HepG2 (cell line): ENCODE results near the gene FNDC4. TPM values are rescaled to one million over a fixed set of nuclear protein-coding genes. Genes with fewer than 3 reads are reported as not detected.

Source experiments
- FOXK1 ChIP-seq: sonication (generic); formaldehyde crosslinking; IDR thresholded peaks from 2 replicates; pipeline ENCODE4 v1.4.0; 2020; ENCODE audit warnings: low read depth, missing genetic modification reagents, borderline replicate concordance
- JUND ChIP-seq: sonication (generic); formaldehyde crosslinking; IDR thresholded peaks from 2 replicates; pipeline ENCODE4 v1.8.0; 2022; ENCODE audit warnings: mild to moderate bottlenecking, missing genetic modification reagents
- MAFK ChIP-seq, 2 experiments: IDR thresholded peaks in 1 of 2; conservative IDR thresholded peaks in 1 of 2; 2 replicates each; pipeline ENCODE4 v1.6.1; 2011; ENCODE audit warnings: improper control_type of control experiment in 2 of 2, low read length in 2 of 2
- MYNN ChIP-seq: sonication (generic); formaldehyde crosslinking; IDR thresholded peaks from 2 replicates; pipeline ENCODE4 v1.4.0; 2020; ENCODE audit warnings: mild to moderate bottlenecking, low read depth, missing genetic modification reagents
- NCOA2 ChIP-seq: sonication (generic); formaldehyde crosslinking; IDR thresholded peaks from 2 replicates; pipeline ENCODE4 v1.8.0; 2022; ENCODE audit warnings: inconsistent platforms
- NFE2L2 ChIP-seq: fragments of 150-350 bp; IDR thresholded peaks from 2 replicates; pipeline ENCODE4 v1.6.1; 2014; ENCODE audit warnings: low read length
- NR3C1 ChIP-seq: sonication (generic); formaldehyde crosslinking; IDR thresholded peaks from 2 replicates; pipeline ENCODE4 v1.4.0; 2020; ENCODE audit warnings: missing genetic modification reagents
- PITX1 ChIP-seq: sonication (generic); formaldehyde crosslinking; IDR thresholded peaks from 2 replicates; pipeline ENCODE4 v1.5.1; 2020; ENCODE audit warnings: mild to moderate bottlenecking, missing genetic modification reagents
- YY1 ChIP-seq: IDR thresholded peaks from 2 replicates; pipeline ENCODE4 v1.6.1; 2011; ENCODE audit warnings: low read length, low read depth, moderate library complexity, mild to moderate bottlenecking; ENCODE audit not compliant: insufficient read depth, insufficient replicate concordance
- ZBTB7A ChIP-seq: sonication (generic); formaldehyde crosslinking; IDR thresholded peaks from 2 replicates; pipeline ENCODE4 v1.8.0; 2022; ENCODE audit warnings: mild to moderate bottlenecking, missing genetic modification reagents
- ZNF501 ChIP-seq: sonication (generic); formaldehyde crosslinking; IDR thresholded peaks from 2 replicates; pipeline ENCODE4 v1.5.1; 2020; ENCODE audit warnings: mild to moderate bottlenecking, moderate library complexity, missing genetic modification reagents
- ZNF547 ChIP-seq: sonication (generic); formaldehyde crosslinking; IDR thresholded peaks from 2 replicates; pipeline ENCODE4 v1.5.1; 2020; ENCODE audit warnings: mild to moderate bottlenecking, missing genetic modification reagents
- ZNF615 ChIP-seq: sonication (generic); formaldehyde crosslinking; IDR thresholded peaks from 2 replicates; pipeline ENCODE4 v1.5.0; 2020; ENCODE audit warnings: mild to moderate bottlenecking, missing genetic modification reagents, borderline replicate concordance
- ZSCAN9 ChIP-seq: IDR thresholded peaks from 2 replicates; pipeline ENCODE4 v1.6.1; 2016; ENCODE audit warnings: borderline replicate concordance
- polyA plus RNA-seq, 8 experiments: library from polyadenylated mRNA; depleted of rRNA in 3 of 8; stranded (reverse) in 7 of 8; unstranded in 1 of 8; fragments of >200 nt; fragmentation: Illumina TruSeq in 4 of 8; extraction: Trizol in 4 of 8; gene quantifications; 2 replicates each; pipeline versions ENCODE4 v1.2.1 to v1.2.3, GENCODE V29; 2011 to 2016; ENCODE audit warnings: low read depth in 4 of 8, missing spikeins in 1 of 8, mixed read lengths in 1 of 8; ENCODE audit not compliant: insufficient read depth in 1 of 8
- total RNA-seq, 5 experiments: library from RNA; depleted of rRNA; stranded (reverse); fragments of >200 nt; fragmentation: Illumina TruSeq; extraction: Trizol; gene quantifications; 2 replicates each; pipeline ENCODE4 v1.2.3, GENCODE V29; 2016; ENCODE audit warnings: low read depth in 1 of 5
- TF ChIP-seq, protein P1 (sequence below): sonication (generic); formaldehyde crosslinking; IDR thresholded peaks from 2 replicates; pipeline ENCODE4 v1.4.0; 2020; ENCODE audit warnings: missing genetic modification reagents
- TF ChIP-seq, protein P2 (sequence below): IDR thresholded peaks from 2 replicates; pipeline ENCODE4 v1.6.1; 2012; ENCODE audit warnings: inconsistent platforms
- TF ChIP-seq, protein P3 (sequence below): sonication (generic); formaldehyde crosslinking; conservative IDR thresholded peaks from 2 replicates; pipeline ENCODE4 v1.8.0; 2022; ENCODE audit warnings: missing genetic modification reagents
- TF ChIP-seq, protein P4 (sequence below): sonication (generic); formaldehyde crosslinking; IDR thresholded peaks from 2 replicates; pipeline ENCODE4 v1.5.0; 2020; ENCODE audit warnings: missing genetic modification reagents
- TF ChIP-seq, protein P5 (sequence below): sonication (generic); formaldehyde crosslinking; IDR thresholded peaks from 2 replicates; pipeline ENCODE4 v1.9.0; 2021; ENCODE audit warnings: mild to moderate bottlenecking, missing genetic modification reagents

The FNDC4 gene
- total and polyA plus RNA-seq, 2 of the 13 experiments (the other 11 are each of a cell fraction or from before 2014, with no cell fraction given) = 9.0 to 17.4 TPM

DNA sequence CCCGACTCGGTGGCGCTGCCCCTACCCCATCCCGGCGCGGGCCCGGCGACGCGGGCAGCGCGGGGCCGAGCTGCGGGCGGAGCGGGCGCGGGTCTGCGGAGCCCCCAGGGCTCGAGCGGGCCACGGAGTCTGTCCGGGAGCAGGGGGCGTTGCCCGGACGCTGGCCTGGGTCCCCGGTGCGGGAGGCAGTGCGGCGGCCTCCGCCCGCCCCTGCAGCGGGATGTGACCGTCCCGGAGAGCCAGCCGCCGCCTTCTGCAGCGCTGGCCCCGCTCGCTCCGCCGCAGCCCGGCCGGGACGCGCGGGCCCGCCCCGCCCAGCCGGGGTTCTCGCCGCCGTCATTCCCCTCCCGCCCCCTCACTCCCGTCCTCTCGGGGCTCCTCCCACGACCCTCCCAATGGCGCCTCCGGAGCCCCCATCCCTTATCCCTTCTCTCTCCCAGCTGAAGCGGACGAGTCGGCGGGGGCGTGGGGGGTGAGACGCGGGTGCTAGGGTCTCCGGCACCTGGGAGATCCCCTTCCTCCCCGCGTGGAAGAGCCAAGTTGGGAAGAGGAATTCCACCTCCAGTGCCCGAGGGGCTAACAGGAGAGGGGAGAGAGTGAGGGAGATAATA lies at the start of gene FNDC4 (continued):
- TF ChIP-seq, protein P1, sequence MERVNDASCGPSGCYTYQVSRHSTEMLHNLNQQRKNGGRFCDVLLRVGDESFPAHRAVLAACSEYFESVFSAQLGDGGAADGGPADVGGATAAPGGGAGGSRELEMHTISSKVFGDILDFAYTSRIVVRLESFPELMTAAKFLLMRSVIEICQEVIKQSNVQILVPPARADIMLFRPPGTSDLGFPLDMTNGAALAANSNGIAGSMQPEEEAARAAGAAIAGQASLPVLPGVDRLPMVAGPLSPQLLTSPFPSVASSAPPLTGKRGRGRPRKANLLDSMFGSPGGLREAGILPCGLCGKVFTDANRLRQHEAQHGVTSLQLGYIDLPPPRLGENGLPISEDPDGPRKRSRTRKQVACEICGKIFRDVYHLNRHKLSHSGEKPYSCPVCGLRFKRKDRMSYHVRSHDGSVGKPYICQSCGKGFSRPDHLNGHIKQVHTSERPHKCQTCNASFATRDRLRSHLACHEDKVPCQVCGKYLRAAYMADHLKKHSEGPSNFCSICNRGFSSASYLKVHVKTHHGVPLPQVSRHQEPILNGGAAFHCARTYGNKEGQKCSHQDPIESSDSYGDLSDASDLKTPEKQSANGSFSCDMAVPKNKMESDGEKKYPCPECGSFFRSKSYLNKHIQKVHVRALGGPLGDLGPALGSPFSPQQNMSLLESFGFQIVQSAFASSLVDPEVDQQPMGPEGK (CRISPR knock-in tag) = peak; percentile 64; the same call in 1 of the 2 replicates
- TF ChIP-seq, protein P2, sequence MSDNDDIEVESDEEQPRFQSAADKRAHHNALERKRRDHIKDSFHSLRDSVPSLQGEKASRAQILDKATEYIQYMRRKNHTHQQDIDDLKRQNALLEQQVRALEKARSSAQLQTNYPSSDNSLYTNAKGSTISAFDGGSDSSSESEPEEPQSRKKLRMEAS = peak; percentile 40; the same call in 1 of the 2 replicates
- TF ChIP-seq NFE2L2 (no peak), ZNF547 (CRISPR knock-in tag) (no peak), MYNN (no peak), PITX1 (CRISPR knock-in tag) (0 out of 2 replicates have a peak, but pooled peaks have one; percentile 16), YY1 (peak; percentile 59), ZNF501 (CRISPR knock-in tag) (no peak), JUND (CRISPR knock-in tag) (no peak), ZBTB7A (peak; percentile 78), ZSCAN9 (CRISPR knock-in tag) (no peak), MAFK (conservative IDR thresholded peaks at IDR 0.05 in 1 of 2, IDR thresholded peaks at IDR 0.05 in 1 of 2; ENCODE audit: low read length in 2 of 2) (no peak), ZNF615 (CRISPR knock-in tag) (no peak), FOXK1 (CRISPR knock-in tag) (no peak), NCOA2 (CRISPR knock-in tag) (no peak), NR3C1 (no peak)
- TF ChIP-seq, protein P3, sequence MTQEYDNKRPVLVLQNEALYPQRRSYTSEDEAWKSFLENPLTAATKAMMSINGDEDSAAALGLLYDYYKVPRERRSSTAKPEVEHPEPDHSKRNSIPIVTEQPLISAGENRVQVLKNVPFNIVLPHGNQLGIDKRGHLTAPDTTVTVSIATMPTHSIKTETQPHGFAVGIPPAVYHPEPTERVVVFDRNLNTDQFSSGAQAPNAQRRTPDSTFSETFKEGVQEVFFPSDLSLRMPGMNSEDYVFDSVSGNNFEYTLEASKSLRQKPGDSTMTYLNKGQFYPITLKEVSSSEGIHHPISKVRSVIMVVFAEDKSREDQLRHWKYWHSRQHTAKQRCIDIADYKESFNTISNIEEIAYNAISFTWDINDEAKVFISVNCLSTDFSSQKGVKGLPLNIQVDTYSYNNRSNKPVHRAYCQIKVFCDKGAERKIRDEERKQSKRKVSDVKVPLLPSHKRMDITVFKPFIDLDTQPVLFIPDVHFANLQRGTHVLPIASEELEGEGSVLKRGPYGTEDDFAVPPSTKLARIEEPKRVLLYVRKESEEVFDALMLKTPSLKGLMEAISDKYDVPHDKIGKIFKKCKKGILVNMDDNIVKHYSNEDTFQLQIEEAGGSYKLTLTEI = no peak
- TF ChIP-seq, protein P4, sequence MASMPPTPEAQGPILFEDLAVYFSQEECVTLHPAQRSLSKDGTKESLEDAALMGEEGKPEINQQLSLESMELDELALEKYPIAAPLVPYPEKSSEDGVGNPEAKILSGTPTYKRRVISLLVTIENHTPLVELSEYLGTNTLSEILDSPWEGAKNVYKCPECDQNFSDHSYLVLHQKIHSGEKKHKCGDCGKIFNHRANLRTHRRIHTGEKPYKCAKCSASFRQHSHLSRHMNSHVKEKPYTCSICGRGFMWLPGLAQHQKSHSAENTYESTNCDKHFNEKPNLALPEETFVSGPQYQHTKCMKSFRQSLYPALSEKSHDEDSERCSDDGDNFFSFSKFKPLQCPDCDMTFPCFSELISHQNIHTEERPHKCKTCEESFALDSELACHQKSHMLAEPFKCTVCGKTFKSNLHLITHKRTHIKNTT (CRISPR knock-in tag) = no peak
- TF ChIP-seq, protein P5, sequence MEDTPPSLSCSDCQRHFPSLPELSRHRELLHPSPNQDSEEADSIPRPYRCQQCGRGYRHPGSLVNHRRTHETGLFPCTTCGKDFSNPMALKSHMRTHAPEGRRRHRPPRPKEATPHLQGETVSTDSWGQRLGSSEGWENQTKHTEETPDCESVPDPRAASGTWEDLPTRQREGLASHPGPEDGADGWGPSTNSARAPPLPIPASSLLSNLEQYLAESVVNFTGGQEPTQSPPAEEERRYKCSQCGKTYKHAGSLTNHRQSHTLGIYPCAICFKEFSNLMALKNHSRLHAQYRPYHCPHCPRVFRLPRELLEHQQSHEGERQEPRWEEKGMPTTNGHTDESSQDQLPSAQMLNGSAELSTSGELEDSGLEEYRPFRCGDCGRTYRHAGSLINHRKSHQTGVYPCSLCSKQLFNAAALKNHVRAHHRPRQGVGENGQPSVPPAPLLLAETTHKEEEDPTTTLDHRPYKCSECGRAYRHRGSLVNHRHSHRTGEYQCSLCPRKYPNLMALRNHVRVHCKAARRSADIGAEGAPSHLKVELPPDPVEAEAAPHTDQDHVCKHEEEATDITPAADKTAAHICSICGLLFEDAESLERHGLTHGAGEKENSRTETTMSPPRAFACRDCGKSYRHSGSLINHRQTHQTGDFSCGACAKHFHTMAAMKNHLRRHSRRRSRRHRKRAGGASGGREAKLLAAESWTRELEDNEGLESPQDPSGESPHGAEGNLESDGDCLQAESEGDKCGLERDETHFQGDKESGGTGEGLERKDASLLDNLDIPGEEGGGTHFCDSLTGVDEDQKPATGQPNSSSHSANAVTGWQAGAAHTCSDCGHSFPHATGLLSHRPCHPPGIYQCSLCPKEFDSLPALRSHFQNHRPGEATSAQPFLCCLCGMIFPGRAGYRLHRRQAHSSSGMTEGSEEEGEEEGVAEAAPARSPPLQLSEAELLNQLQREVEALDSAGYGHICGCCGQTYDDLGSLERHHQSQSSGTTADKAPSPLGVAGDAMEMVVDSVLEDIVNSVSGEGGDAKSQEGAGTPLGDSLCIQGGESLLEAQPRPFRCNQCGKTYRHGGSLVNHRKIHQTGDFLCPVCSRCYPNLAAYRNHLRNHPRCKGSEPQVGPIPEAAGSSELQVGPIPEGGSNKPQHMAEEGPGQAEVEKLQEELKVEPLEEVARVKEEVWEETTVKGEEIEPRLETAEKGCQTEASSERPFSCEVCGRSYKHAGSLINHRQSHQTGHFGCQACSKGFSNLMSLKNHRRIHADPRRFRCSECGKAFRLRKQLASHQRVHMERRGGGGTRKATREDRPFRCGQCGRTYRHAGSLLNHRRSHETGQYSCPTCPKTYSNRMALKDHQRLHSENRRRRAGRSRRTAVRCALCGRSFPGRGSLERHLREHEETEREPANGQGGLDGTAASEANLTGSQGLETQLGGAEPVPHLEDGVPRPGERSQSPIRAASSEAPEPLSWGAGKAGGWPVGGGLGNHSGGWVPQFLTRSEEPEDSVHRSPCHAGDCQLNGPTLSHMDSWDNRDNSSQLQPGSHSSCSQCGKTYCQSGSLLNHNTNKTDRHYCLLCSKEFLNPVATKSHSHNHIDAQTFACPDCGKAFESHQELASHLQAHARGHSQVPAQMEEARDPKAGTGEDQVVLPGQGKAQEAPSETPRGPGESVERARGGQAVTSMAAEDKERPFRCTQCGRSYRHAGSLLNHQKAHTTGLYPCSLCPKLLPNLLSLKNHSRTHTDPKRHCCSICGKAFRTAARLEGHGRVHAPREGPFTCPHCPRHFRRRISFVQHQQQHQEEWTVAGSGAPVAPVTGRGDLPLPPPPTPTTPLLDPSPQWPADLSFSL (CRISPR knock-in tag) = no peak
